ENCODE data around the gene UBE2Z. TPM values are rescaled to one million over a fixed set of nuclear protein-coding genes. Genes with fewer than 3 reads are reported as not detected.

The UBE2Z gene
- total RNA-seq, 2 donors from 2014 or later = 28.3 to 47.1 TPM

- intact Hi-C loops (cut with DNase I) = no loop called here
- ATAC-seq (peak; percentile 65), DNase-seq (peak in 2 of 4 donors; percentile 14 to 39)
- WGBS, 2 donors = 66 to 74% methylated on average over 5 of the region's 5 CpGs
- peaks cover 8% of the 10 kb centered on the region for H3K4me1 ChIP-seq
- no peaks in the 10 kb centered on the region for H3K27me3 ChIP-seq
- TF ChIP-seq POLR2A (IDR thresholded peaks at IDR 0.05) (no peak), CTCF (IDR thresholded peaks at IDR 0.05) (no peak)
- H3K27ac ChIP-seq = peak overlapping the region in 2 of 4 donors; percentile 32 to 62
- no peaks in the 10 kb centered on the region for H3K9me3 ChIP-seq
- H3K36me3 ChIP-seq (replicated peaks in 1 of 2; ENCODE audit: insufficient read depth in 1 of 2, low read depth in 2 of 2) = peaks cover 13 to 20% of the 10 kb centered on the region in 2 donors
- no peak overlapping the region for H3K4me3 ChIP-seq
Measured at GRCh38 chr17:48915459-48916282, 7.5 kb downstream of the UBE2Z start.

- Histone ChIP-seq H3K27ac (peak overlapping the region in 1 of 4 donors; percentile 39), H3K9me3 (no peaks in the 10 kb centered on the region), H3K36me3 (replicated peaks in 1 of 2; ENCODE audit: insufficient read depth in 1 of 2, low read depth in 2 of 2) (peaks cover 15 to 38% of the 10 kb centered on the region in 2 donors), H3K4me3 (no peak overlapping the region), H3K4me1 (peaks cover 8% of the 10 kb centered on the region), H3K27me3 (no peaks in the 10 kb centered on the region)
- ATAC-seq (no peak), DNase-seq (no peak)
- WGBS, 2 donors = 75 to 88% methylated on average over 4 of the region's 4 CpGs
- intact Hi-C loops (cut with DNase I) = no loop called here
- TF ChIP-seq POLR2A (IDR thresholded peaks at IDR 0.05) (no peak), CTCF (IDR thresholded peaks at IDR 0.05) (no peak)
Measured at GRCh38 chr17:48925251-48925990, 17.2 kb downstream of the UBE2Z start.

- TF ChIP-seq CTCF (IDR thresholded peaks at IDR 0.05) = no peak
- no peak for TF ChIP-seq POLR2A (IDR thresholded peaks at IDR 0.05)
- peaks cover 8% of the 10 kb centered on the region for H3K4me1 ChIP-seq
- WGBS, 2 donors = 11 to 24% methylated on average over 3 of the region's 3 CpGs
- no peaks in the 10 kb centered on the region for H3K27me3 ChIP-seq
- peaks cover 11 to 33% of the 10 kb centered on the region in 2 donors for H3K36me3 ChIP-seq (replicated peaks in 1 of 2; ENCODE audit: insufficient read depth in 1 of 2, low read depth in 2 of 2)
- H3K9me3 ChIP-seq = no peaks in the 10 kb centered on the region
- DNase-seq (peak; percentile 41 to 79 (median 56)), ATAC-seq (no peak)
- H3K27ac ChIP-seq = no peak overlapping the region
- intact Hi-C loops (cut with DNase I) = no loop called here
- no peak overlapping the region for H3K4me3 ChIP-seq
Measured at GRCh38 chr17:48925991-48926342, 17.8 kb downstream of the UBE2Z start.

GRCh38 chr17:48927978-48928745 is 20.0 kb downstream of the UBE2Z start:
- intact Hi-C loops (cut with DNase I) = no loop called here
- ATAC-seq = no peak
- no peaks in the 10 kb centered on the region for H3K27me3 ChIP-seq

More at GRCh38 chr17:48927978-48928745, 20.0 kb downstream of the UBE2Z start:
- Histone ChIP-seq H3K27ac (no peak overlapping the region), H3K36me3 (replicated peaks in 1 of 2; ENCODE audit: insufficient read depth in 1 of 2, low read depth in 2 of 2) (peaks cover 7 to 23% of the 10 kb centered on the region in 2 donors), H3K4me1 (peaks cover 8% of the 10 kb centered on the region), H3K9me3 (no peaks in the 10 kb centered on the region), H3K4me3 (no peak overlapping the region)
- DNase-seq = no peak
- WGBS, 2 donors = 81 to 83% methylated on average over 6 of the region's 6 CpGs
- TF ChIP-seq CTCF (IDR thresholded peaks at IDR 0.05) (no peak), POLR2A (IDR thresholded peaks at IDR 0.05) (peak in 1 of 3 donors; percentile 7)

Data from body of pancreas (tissue), 4 donors.